ENCODE data around the gene NAXE.

Gene NAXE

GRCh38 chr1:156643049-156643777 is 51.6 kb downstream of the NAXE start:
- no peak for TF ChIP-seq L3MBTL2 (conservative IDR thresholded peaks at IDR 0.05)
- no peak for TF ChIP-seq HDGF (IDR thresholded peaks at IDR 0.05; ENCODE audit: borderline replicate concordance)
- no peak for TF ChIP-seq FOXA1 (IDR thresholded peaks at IDR 0.05)
- TF ChIP-seq ARNT (IDR thresholded peaks at IDR 0.05), result no peak
- no peak for TF ChIP-seq ELF4 (IDR thresholded peaks at IDR 0.05)
- no peak for TF ChIP-seq NFRKB (IDR thresholded peaks at IDR 0.05)
- no peak for TF ChIP-seq ZNF384 (IDR thresholded peaks at IDR 0.05)
- TF ChIP-seq SUZ12 (IDR thresholded peaks at IDR 0.05), result no peak
- no peak for TF ChIP-seq BHLHE40 (IDR thresholded peaks at IDR 0.05; ENCODE audit: borderline replicate concordance)
- CTCF ChIA-PET, result interaction anchor here (1.0 to 6.2 kb wide), 4 partner anchors 16 to 47 kb away, joined by 3 to 47 read pairs (median 6); no protein-coding TSS in a partner anchor
- DNase-seq (ENCODE audit: extremely low spot score), result no peak
- POLR2A ChIA-PET, result interaction anchor here (0.7 to 1.3 kb wide), 2 partner anchors 17 to 19 kb away, joined by 3 read pairs; no protein-coding TSS in a partner anchor

- DNase-seq (ENCODE audit: extremely low spot score), result no peak
- no peak for TF ChIP-seq LEF1 (IDR thresholded peaks at IDR 0.05; ENCODE audit: borderline replicate concordance)
- TF ChIP-seq ARNT (IDR thresholded peaks at IDR 0.05), result no peak
- ChIA-PET POLR2A (interaction anchor here (1.3 kb wide), 1 partner anchor 19 kb away, joined by 3 read pairs; no protein-coding TSS in a partner anchor), CTCF (interaction anchor here (1.0 to 6.2 kb wide), 4 partner anchors 16 to 46 kb away, joined by 3 to 47 read pairs (median 6); no protein-coding TSS in a partner anchor)
Observed at GRCh38 chr1:156643778-156644092, 52.2 kb downstream of the NAXE start.

Data from HEK293T (cell line).